ENCODE results near the gene RCC2.

Gene RCC2

DNA sequence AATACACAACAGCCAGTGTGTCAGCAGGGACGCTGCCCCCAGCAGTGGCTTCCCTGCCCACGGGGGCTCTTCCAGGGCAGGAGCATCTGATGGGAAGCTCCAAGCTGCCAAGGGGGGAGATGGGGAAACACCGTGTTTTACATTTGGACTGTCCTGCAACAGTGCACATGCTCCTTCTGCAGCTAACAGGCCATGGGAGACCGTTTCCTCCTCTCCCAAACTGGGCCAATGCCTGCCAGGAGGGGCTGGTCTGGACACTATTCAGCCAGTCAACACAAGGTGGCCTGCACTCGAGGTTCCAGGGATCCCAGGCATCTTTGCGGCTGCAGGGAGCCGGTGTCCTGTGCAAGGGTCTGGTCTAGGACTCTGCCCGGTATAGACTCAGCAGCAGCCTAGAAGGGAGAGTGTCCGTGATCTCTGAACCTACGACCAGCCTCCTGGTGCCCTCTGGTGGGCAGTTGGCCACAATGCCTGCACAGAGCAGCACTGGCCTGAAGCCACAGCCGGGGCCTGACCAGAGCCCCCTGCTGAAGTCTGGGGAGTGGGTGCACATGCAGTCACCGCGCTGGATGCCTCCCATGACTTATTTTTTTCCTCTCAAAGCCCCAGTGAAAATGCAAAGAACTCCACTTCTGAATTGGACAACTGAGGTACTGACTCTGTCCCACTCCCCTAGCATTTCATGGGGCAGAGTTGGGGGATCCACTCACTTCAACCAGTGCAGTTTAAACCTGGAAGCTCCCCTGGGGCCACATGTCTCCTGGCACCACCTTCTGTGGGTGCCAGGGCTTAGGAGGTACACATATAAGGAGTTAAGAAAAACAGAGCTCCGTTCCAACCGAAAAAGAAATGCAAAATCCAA is 33.3 kb downstream of the RCC2 start:
- TF ChIP-seq, protein P1, sequence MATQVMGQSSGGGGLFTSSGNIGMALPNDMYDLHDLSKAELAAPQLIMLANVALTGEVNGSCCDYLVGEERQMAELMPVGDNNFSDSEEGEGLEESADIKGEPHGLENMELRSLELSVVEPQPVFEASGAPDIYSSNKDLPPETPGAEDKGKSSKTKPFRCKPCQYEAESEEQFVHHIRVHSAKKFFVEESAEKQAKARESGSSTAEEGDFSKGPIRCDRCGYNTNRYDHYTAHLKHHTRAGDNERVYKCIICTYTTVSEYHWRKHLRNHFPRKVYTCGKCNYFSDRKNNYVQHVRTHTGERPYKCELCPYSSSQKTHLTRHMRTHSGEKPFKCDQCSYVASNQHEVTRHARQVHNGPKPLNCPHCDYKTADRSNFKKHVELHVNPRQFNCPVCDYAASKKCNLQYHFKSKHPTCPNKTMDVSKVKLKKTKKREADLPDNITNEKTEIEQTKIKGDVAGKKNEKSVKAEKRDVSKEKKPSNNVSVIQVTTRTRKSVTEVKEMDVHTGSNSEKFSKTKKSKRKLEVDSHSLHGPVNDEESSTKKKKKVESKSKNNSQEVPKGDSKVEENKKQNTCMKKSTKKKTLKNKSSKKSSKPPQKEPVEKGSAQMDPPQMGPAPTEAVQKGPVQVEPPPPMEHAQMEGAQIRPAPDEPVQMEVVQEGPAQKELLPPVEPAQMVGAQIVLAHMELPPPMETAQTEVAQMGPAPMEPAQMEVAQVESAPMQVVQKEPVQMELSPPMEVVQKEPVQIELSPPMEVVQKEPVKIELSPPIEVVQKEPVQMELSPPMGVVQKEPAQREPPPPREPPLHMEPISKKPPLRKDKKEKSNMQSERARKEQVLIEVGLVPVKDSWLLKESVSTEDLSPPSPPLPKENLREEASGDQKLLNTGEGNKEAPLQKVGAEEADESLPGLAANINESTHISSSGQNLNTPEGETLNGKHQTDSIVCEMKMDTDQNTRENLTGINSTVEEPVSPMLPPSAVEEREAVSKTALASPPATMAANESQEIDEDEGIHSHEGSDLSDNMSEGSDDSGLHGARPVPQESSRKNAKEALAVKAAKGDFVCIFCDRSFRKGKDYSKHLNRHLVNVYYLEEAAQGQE (IDR thresholded peaks at IDR 0.05; ENCODE audit: low read depth), result no peak
- peak; percentile 71 for TF ChIP-seq RAD21 (IDR thresholded peaks at IDR 0.05; ENCODE audit: low read depth)

DNA sequence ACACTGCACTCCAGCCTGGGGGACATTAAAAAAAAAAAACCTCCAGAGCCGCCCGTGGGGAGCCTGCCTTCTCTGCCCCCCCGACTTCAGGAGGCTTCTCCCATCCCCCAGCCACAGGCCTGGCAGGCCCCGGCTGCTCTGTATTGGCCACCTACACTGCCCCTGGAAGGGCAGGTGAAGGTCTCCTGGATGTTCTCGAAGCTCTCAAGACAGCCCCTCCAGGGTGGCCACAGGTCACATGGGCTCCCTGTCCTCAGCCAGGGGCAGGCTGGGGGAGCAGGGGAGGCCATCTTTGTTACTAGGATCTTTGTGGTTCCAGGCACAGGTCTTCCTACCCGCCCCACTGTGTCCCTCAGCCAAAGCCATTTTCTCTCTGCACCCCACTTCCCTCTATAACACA is 34.7 kb downstream of the RCC2 start:
- TF ChIP-seq NFIC (IDR thresholded peaks at IDR 0.05), result no peak
- TF ChIP-seq CREB1 (IDR thresholded peaks at IDR 0.05; ENCODE audit: low read depth), result no peak
- TF ChIP-seq FOXM1 (IDR thresholded peaks at IDR 0.05; ENCODE audit: borderline replicate concordance, low read depth), result no peak
- no peak for TF ChIP-seq TEAD4 (IDR thresholded peaks at IDR 0.05)
- TF ChIP-seq EGR1 (IDR thresholded peaks at IDR 0.05), result no peak
- TF ChIP-seq TAF1 (IDR thresholded peaks at IDR 0.05; ENCODE audit: low read depth), result no peak
- no peak for TF ChIP-seq RAD21 (IDR thresholded peaks at IDR 0.05; ENCODE audit: low read depth)
- no peak for TF ChIP-seq CEBPB (IDR thresholded peaks at IDR 0.05)
- TF ChIP-seq, protein P1 (IDR thresholded peaks at IDR 0.05; ENCODE audit: low read depth), result no peak
- no peak for TF ChIP-seq YY1 (IDR thresholded peaks at IDR 0.05; ENCODE audit: low read depth)
- no peak for TF ChIP-seq EP300 (IDR thresholded peaks at IDR 0.05; ENCODE audit: borderline replicate concordance)
- TF ChIP-seq TCF12 (IDR thresholded peaks at IDR 0.05; ENCODE audit: low read depth), result no peak
- TF ChIP-seq, protein P2, sequence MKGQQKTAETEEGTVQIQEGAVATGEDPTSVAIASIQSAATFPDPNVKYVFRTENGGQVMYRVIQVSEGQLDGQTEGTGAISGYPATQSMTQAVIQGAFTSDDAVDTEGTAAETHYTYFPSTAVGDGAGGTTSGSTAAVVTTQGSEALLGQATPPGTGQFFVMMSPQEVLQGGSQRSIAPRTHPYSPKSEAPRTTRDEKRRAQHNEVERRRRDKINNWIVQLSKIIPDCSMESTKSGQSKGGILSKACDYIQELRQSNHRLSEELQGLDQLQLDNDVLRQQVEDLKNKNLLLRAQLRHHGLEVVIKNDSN (IDR thresholded peaks at IDR 0.05), result no peak
- no peak for TF ChIP-seq ZBTB7A (IDR thresholded peaks at IDR 0.05; ENCODE audit: low read depth)
- TF ChIP-seq, protein P3, sequence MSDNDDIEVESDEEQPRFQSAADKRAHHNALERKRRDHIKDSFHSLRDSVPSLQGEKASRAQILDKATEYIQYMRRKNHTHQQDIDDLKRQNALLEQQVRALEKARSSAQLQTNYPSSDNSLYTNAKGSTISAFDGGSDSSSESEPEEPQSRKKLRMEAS (IDR thresholded peaks at IDR 0.05), result no peak

DNA sequence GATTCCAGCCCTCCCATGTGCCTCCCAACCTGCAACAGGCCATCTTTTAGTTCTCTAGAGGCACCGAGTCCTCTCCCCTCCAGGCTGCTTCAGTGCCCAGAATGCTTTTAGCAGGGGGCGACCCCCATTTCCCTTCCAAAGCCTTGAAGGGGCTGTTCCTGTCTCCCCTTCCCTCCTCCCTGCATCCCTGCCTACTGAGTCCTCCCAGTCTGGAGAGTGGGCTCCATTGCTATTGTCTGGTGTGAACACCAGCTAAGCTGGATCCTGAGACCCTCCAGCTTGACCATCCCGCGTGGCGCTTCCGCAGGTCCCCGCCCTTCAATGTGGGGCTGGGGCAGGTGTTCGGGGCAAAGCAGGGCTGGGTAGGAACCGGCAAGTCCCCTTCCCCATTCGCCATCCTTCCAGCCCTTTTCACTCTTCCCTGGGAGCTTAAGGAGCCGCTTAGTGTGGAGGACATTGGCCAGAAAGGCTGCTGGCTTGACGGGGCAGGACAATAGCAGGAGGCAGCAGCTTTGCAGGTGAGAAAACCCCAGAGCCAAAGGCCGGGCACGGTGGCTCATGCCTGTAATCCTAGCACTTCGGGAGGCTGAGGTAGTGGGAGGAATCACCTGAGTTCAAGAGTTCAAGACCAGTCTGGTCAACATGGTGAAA is 35.3 kb downstream of the RCC2 start:
- TF ChIP-seq NFIC (IDR thresholded peaks at IDR 0.05), result no peak
- TF ChIP-seq TAF1 (IDR thresholded peaks at IDR 0.05; ENCODE audit: low read depth), result no peak
- TF ChIP-seq FOXM1 (IDR thresholded peaks at IDR 0.05; ENCODE audit: borderline replicate concordance, low read depth), result no peak
- no peak for TF ChIP-seq TCF12 (IDR thresholded peaks at IDR 0.05; ENCODE audit: low read depth)
- TF ChIP-seq EGR1 (IDR thresholded peaks at IDR 0.05), result no peak
- no peak for TF ChIP-seq CEBPB (IDR thresholded peaks at IDR 0.05)
- TF ChIP-seq, protein P1 (IDR thresholded peaks at IDR 0.05; ENCODE audit: low read depth), result no peak
- no peak for TF ChIP-seq TEAD4 (IDR thresholded peaks at IDR 0.05)
- TF ChIP-seq, protein P2 (IDR thresholded peaks at IDR 0.05), result no peak
- TF ChIP-seq RAD21 (IDR thresholded peaks at IDR 0.05; ENCODE audit: low read depth), result no peak
- no peak for TF ChIP-seq EP300 (IDR thresholded peaks at IDR 0.05; ENCODE audit: borderline replicate concordance)
- TF ChIP-seq YY1 (IDR thresholded peaks at IDR 0.05; ENCODE audit: low read depth), result no peak
- TF ChIP-seq, protein P3 (IDR thresholded peaks at IDR 0.05), result no peak
- no peak for TF ChIP-seq ZBTB7A (IDR thresholded peaks at IDR 0.05; ENCODE audit: low read depth)
- TF ChIP-seq CREB1 (IDR thresholded peaks at IDR 0.05; ENCODE audit: low read depth), result no peak

DNA sequence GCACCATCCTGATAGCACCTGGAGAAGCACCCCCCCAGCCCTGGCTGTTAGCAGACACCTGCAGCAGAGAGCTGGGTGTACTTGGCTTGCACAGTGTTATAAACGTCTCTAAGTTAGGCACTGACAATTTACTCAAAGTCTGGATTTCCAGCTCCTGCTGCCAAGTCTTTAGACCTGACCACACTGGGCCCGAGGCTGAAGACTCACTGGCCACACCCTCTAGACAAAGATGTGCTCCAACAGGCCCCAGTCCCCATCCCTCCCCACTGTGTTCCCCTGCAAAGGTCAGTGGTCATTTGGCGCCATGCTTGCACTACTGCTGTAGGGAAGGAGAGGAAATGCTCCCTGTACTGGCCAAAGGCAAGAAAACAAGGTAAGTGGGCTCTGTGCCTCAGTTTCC is 36.4 kb downstream of the RCC2 start:
- TF ChIP-seq FOXM1 (IDR thresholded peaks at IDR 0.05; ENCODE audit: borderline replicate concordance, low read depth), result no peak
- no peak for TF ChIP-seq YY1 (IDR thresholded peaks at IDR 0.05; ENCODE audit: low read depth)
- no peak for TF ChIP-seq EGR1 (IDR thresholded peaks at IDR 0.05)
- TF ChIP-seq ZBTB7A (IDR thresholded peaks at IDR 0.05; ENCODE audit: low read depth), result no peak
- no peak for TF ChIP-seq RAD21 (IDR thresholded peaks at IDR 0.05; ENCODE audit: low read depth)
- no peak for TF ChIP-seq EP300 (IDR thresholded peaks at IDR 0.05; ENCODE audit: borderline replicate concordance)
- TF ChIP-seq TEAD4 (IDR thresholded peaks at IDR 0.05), result no peak
- TF ChIP-seq, protein P2 (IDR thresholded peaks at IDR 0.05), result no peak
- no peak for TF ChIP-seq TAF1 (IDR thresholded peaks at IDR 0.05; ENCODE audit: low read depth)
- TF ChIP-seq TCF12 (IDR thresholded peaks at IDR 0.05; ENCODE audit: low read depth), result no peak
- TF ChIP-seq NFIC (IDR thresholded peaks at IDR 0.05), result no peak
- TF ChIP-seq, protein P1 (IDR thresholded peaks at IDR 0.05; ENCODE audit: low read depth), result no peak
- TF ChIP-seq CREB1 (IDR thresholded peaks at IDR 0.05; ENCODE audit: low read depth), result no peak
- TF ChIP-seq CEBPB (IDR thresholded peaks at IDR 0.05), result no peak
- TF ChIP-seq, protein P3 (IDR thresholded peaks at IDR 0.05), result no peak

Data from Ishikawa (cell line).